Mesodermal cell (in vitro differentiated cells): ENCODE data around the gene SAMD8.

ENCODE experiments used
- H3K27ac ChIP-seq: 2 replicates; pipeline ENCODE4 v1.7.0; 2013; ENCODE audit warnings: mild to moderate bottlenecking, low read depth, low read length, moderate library complexity; ENCODE audit not compliant: severe bottlenecking
- H3K36me3 ChIP-seq: 2 replicates; pipeline ENCODE4 v1.7.1; 2013; ENCODE audit warnings: mild to moderate bottlenecking, low read length, moderate library complexity; ENCODE audit not compliant: control insufficient read depth, insufficient read depth
- H3K4me1 ChIP-seq: one replicate; pipeline ENCODE4 v1.7.1; 2013; ENCODE audit warnings: mild to moderate bottlenecking, low read length; ENCODE audit not compliant: insufficient read depth, control insufficient read depth, poor library complexity, severe bottlenecking
- H3K4me3 ChIP-seq: 2 replicates; pipeline ENCODE4 v1.7.0; 2013; ENCODE audit warnings: low read length, control low read depth, mild to moderate bottlenecking; ENCODE audit not compliant: insufficient read depth, poor library complexity, severe bottlenecking; ENCODE audit errors: extremely low read depth
- H3K9me3 ChIP-seq: 2 replicates; pipeline ENCODE4 v1.7.1; 2013; ENCODE audit warnings: mild to moderate bottlenecking, low read length, moderate library complexity; ENCODE audit not compliant: control insufficient read depth
- WGBS, 2 experiments: methylation state at CpG; one replicate each; pipeline ENCODE4 v1.1.5; 2013; ENCODE audit warnings: missing lambda C conversion rate in 2 of 2; ENCODE audit not compliant: insufficient coverage in 2 of 2; 5-methylcytosine and 5-hydroxymethylcytosine counted together

SAMD8 gene

GRCh38 chr10:75146780-75147179, 35.3 kb downstream of the SAMD8 start:
- H3K4me3 ChIP-seq: no peak overlapping the region
- H3K27ac ChIP-seq: no peak overlapping the region
- no peaks in the 10 kb centered on the region for H3K4me1 ChIP-seq
- peaks cover 18% of the 10 kb centered on the region for H3K36me3 ChIP-seq
- no peaks in the 10 kb centered on the region for H3K9me3 ChIP-seq
- WGBS, 2 experiments: 80 to 100% methylated on average over 1 to 2 of the region's 2 CpGs

GRCh38 chr10:75150656-75151055, 39.2 kb downstream of the SAMD8 start:
- Histone ChIP-seq H3K4me3 (no peak overlapping the region), H3K27ac (no peak overlapping the region), H3K4me1 (no peaks in the 10 kb centered on the region), H3K9me3 (no peaks in the 10 kb centered on the region), H3K36me3 (peaks cover 40% of the 10 kb centered on the region)
- WGBS, 2 experiments: 93 to 97% methylated on average over 3 of the region's 5 CpGs

GRCh38 chr10:75159519-75159918, 48.1 kb downstream of the SAMD8 start:
- Histone ChIP-seq H3K4me3 (no peak overlapping the region), H3K9me3 (no peaks in the 10 kb centered on the region), H3K27ac (no peak overlapping the region), H3K36me3 (peaks cover 19% of the 10 kb centered on the region), H3K4me1 (no peaks in the 10 kb centered on the region)
- WGBS, 2 experiments: 96 to 98% methylated on average over 4 of the region's 4 CpGs

- Histone ChIP-seq H3K4me3 (no peak overlapping the region), H3K27ac (no peak overlapping the region)
- no CpG with 5 or more reads among the region's 2 CpGs for WGBS, 2 experiments
Observed at GRCh38 chr10:75165684-75166622, 54.5 kb downstream of the SAMD8 start.

GRCh38 chr10:75166623-75166972, 55.1 kb downstream of the SAMD8 start:
- no peaks in the 10 kb centered on the region for H3K4me1 ChIP-seq
- no peak overlapping the region for H3K27ac ChIP-seq
- WGBS, 2 experiments: 83% methylated on average over 1 of the region's 1 CpG; no CpG with 5 or more reads in 1 of the 2 experiments
- peaks cover 42% of the 10 kb centered on the region for H3K36me3 ChIP-seq
- H3K4me3 ChIP-seq: no peak overlapping the region
- H3K9me3 ChIP-seq: no peaks in the 10 kb centered on the region

More at GRCh38 chr10:75165684-75166622, 54.5 kb downstream of the SAMD8 start:
- Histone ChIP-seq H3K4me1 (no peaks in the 10 kb centered on the region), H3K36me3 (peaks cover 43% of the 10 kb centered on the region), H3K9me3 (no peaks in the 10 kb centered on the region)

GRCh38 chr10:75168275-75168674, 56.8 kb downstream of the SAMD8 start:
- Histone ChIP-seq H3K9me3 (no peaks in the 10 kb centered on the region), H3K27ac (no peak overlapping the region), H3K4me3 (no peak overlapping the region), H3K4me1 (no peaks in the 10 kb centered on the region), H3K36me3 (peaks cover 54% of the 10 kb centered on the region)
- 89 to 100% methylated on average over 5 of the region's 6 CpGs for WGBS, 2 experiments

- Histone ChIP-seq H3K9me3 (no peaks in the 10 kb centered on the region), H3K4me1 (no peaks in the 10 kb centered on the region)
- WGBS, 2 experiments: no CpG with 5 or more reads among the region's 1 CpG
Observed at GRCh38 chr10:75170215-75170614, 58.8 kb downstream of the SAMD8 start.

GRCh38 chr10:75175046-75175445, 63.6 kb downstream of the SAMD8 start:
- Histone ChIP-seq H3K4me1 (no peaks in the 10 kb centered on the region), H3K4me3 (no peak overlapping the region), H3K36me3 (peaks cover 49% of the 10 kb centered on the region), H3K9me3 (no peaks in the 10 kb centered on the region), H3K27ac (no peak overlapping the region)
- 100% methylated on average over 1 of the region's 2 CpGs; no CpG with 5 or more reads in 1 of the 2 experiments for WGBS, 2 experiments

More at GRCh38 chr10:75170215-75170614, 58.8 kb downstream of the SAMD8 start:
- H3K36me3 ChIP-seq: peaks cover 51% of the 10 kb centered on the region
- H3K27ac ChIP-seq: no peak overlapping the region
- no peak overlapping the region for H3K4me3 ChIP-seq

- 91 to 92% methylated on average over 6 of the region's 6 CpGs for WGBS, 2 experiments
- Histone ChIP-seq H3K27ac (no peak overlapping the region), H3K4me3 (no peak overlapping the region), H3K9me3 (no peaks in the 10 kb centered on the region), H3K36me3 (peaks cover 46% of the 10 kb centered on the region), H3K4me1 (no peaks in the 10 kb centered on the region)
Observed at GRCh38 chr10:75176046-75176445, 64.6 kb downstream of the SAMD8 start.

GRCh38 chr10:75176736-75177135, 65.3 kb downstream of the SAMD8 start:
- Histone ChIP-seq H3K4me3 (no peak overlapping the region), H3K4me1 (no peaks in the 10 kb centered on the region), H3K36me3 (peaks cover 46% of the 10 kb centered on the region), H3K27ac (no peak overlapping the region), H3K9me3 (no peaks in the 10 kb centered on the region)
- no CpG with 5 or more reads among the region's 1 CpG for WGBS, 2 experiments

GRCh38 chr10:75179657-75180177, 68.3 kb downstream of the SAMD8 start:
- no peak overlapping the region for H3K27ac ChIP-seq
- peaks cover 42% of the 10 kb centered on the region for H3K36me3 ChIP-seq
- no CpG with 5 or more reads among the region's 1 CpG for WGBS, 2 experiments
- H3K4me1 ChIP-seq: no peaks in the 10 kb centered on the region
- H3K9me3 ChIP-seq: no peaks in the 10 kb centered on the region
- no peak overlapping the region for H3K4me3 ChIP-seq
